Smooth muscle cell (in vitro differentiated cells): ENCODE measurements around the gene EFCAB10. TPM values are rescaled to one million over a fixed set of nuclear protein-coding genes. Genes with fewer than 3 reads are reported as not detected.

Experiments used
- DNase-seq: peaks from one replicate; lab custom pipeline; 2025; ENCODE audit not compliant: unreplicated experiment; lab: John Stamatoyannopoulos, UW
- H2AFZ ChIP-seq: fragments of 200-600 bp; sonication (generic); 2 replicates; pipeline ENCODE4 v1.6.0; 2016; ENCODE audit warnings: antibody characterized with exemption, low read depth, mild to moderate bottlenecking
- H3F3A ChIP-seq: fragments of 200-600 bp; sonication (generic); 2 replicates; pipeline ENCODE4 v1.6.0; 2017; ENCODE audit warnings: antibody characterized with exemption, low read depth
- H3K27ac ChIP-seq: fragments of 200-600 bp; sonication (generic); 2 replicates; pipeline ENCODE4 v1.5.1; 2016; ENCODE audit warnings: low read depth, mild to moderate bottlenecking
- H3K27me3 ChIP-seq: fragments of 200-600 bp; sonication (generic); 2 replicates; pipeline ENCODE4 v1.6.1; 2016; ENCODE audit warnings: low read depth, mild to moderate bottlenecking
- H3K36me3 ChIP-seq: fragments of 200-600 bp; sonication (generic); 2 replicates; pipeline ENCODE4 v1.5.1; 2016; ENCODE audit warnings: low read depth
- H3K4me1 ChIP-seq: fragments of 200-600 bp; sonication (generic); 2 replicates; pipeline ENCODE4 v1.5.1; 2016; ENCODE audit warnings: low read depth
- H3K4me2 ChIP-seq: fragments of 200-600 bp; sonication (generic); 2 replicates; pipeline ENCODE4 v1.6.0; 2016; ENCODE audit warnings: mild to moderate bottlenecking
- H3K4me3 ChIP-seq: fragments of 200-600 bp; sonication (generic); 2 replicates; pipeline ENCODE4 v1.5.1; 2016; ENCODE audit warnings: mild to moderate bottlenecking
- H3K79me2 ChIP-seq: fragments of 200-600 bp; sonication (generic); 2 replicates; pipeline ENCODE4 v1.6.0; 2016; ENCODE audit warnings: low read depth, mild to moderate bottlenecking
- H3K9ac ChIP-seq: fragments of 200-600 bp; sonication (generic); 2 replicates; pipeline ENCODE4 v1.6.0; 2016; ENCODE audit warnings: low read depth
- H3K9me3 ChIP-seq: fragments of 200-600 bp; sonication (generic); replicated peaks from 2 replicates; pipeline ENCODE4 v1.5.1; 2016; ENCODE audit warnings: low read depth
- H4K20me1 ChIP-seq: fragments of 200-600 bp; sonication (generic); 2 replicates; pipeline ENCODE4 v1.6.0; 2016; ENCODE audit warnings: low read depth
- WGBS: methylation state at CpG from one replicate; pipeline ENCODE4 v1.1.7; 2016; ENCODE audit warnings: low lambda C conversion rate; 5-methylcytosine and 5-hydroxymethylcytosine counted together
- polyA plus RNA-seq: library from polyadenylated mRNA; unstranded; fragments of >200 nt; fragmentation: Nextera tagmentation; extraction: Ambion mirVana; gene quantifications from 2 replicates; pipeline ENCODE4 v1.2.1, GENCODE V29; 2016
- total RNA-seq: library from RNA; depleted of rRNA; stranded (reverse); fragments of >200 nt; gene quantifications from 2 replicates; pipeline ENCODE4 v1.2.3, GENCODE V29; 2014
- TF ChIP-seq, protein P1 (sequence below): fragments of 200-600 bp; sonication (generic); IDR thresholded peaks from 2 replicates; pipeline ENCODE4 v1.5.1; 2017; ENCODE audit warnings: borderline replicate concordance, mild to moderate bottlenecking, antibody characterized with exemption; ENCODE audit not compliant: insufficient read depth, poor library complexity, severe bottlenecking

Gene EFCAB10
- total and polyA plus RNA-seq, 2 experiments from 2014 or later, result 0.56 to 1.2 TPM

DNA sequence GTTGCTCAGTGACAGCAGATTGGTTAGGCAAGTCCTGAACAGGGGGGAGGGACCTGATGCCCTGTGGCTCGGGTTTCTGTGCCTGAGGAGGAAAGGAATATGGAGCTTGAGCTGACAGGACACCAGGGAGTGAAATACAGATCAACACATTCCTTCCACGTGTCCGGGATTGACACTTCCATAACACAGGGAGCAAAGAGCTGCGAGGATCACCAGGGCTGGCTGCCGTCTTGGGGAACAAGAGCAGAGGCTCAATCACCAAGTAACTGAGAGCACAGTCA, 36.7 kb upstream of the EFCAB10 start:
- Histone ChIP-seq H2AFZ (no peak overlapping the region), H3K4me1 (no peaks in the 10 kb centered on the region), H3K36me3 (no peaks in the 10 kb centered on the region), H3K9ac (no peak overlapping the region), H3K27me3 (no peaks in the 10 kb centered on the region), H3F3A (no peaks in the 10 kb centered on the region), H4K20me1 (no peaks in the 10 kb centered on the region), H3K79me2 (no peaks in the 10 kb centered on the region), H3K9me3 (no peaks in the 10 kb centered on the region), H3K4me2 (no peak overlapping the region), H3K4me3 (no peak overlapping the region), H3K27ac (no peak overlapping the region)
- TF ChIP-seq, protein P1, sequence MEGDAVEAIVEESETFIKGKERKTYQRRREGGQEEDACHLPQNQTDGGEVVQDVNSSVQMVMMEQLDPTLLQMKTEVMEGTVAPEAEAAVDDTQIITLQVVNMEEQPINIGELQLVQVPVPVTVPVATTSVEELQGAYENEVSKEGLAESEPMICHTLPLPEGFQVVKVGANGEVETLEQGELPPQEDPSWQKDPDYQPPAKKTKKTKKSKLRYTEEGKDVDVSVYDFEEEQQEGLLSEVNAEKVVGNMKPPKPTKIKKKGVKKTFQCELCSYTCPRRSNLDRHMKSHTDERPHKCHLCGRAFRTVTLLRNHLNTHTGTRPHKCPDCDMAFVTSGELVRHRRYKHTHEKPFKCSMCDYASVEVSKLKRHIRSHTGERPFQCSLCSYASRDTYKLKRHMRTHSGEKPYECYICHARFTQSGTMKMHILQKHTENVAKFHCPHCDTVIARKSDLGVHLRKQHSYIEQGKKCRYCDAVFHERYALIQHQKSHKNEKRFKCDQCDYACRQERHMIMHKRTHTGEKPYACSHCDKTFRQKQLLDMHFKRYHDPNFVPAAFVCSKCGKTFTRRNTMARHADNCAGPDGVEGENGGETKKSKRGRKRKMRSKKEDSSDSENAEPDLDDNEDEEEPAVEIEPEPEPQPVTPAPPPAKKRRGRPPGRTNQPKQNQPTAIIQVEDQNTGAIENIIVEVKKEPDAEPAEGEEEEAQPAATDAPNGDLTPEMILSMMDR, result no peak
- WGBS, result 78% methylated on average over 5 of the region's 5 CpGs
- no peak for DNase-seq

DNA sequence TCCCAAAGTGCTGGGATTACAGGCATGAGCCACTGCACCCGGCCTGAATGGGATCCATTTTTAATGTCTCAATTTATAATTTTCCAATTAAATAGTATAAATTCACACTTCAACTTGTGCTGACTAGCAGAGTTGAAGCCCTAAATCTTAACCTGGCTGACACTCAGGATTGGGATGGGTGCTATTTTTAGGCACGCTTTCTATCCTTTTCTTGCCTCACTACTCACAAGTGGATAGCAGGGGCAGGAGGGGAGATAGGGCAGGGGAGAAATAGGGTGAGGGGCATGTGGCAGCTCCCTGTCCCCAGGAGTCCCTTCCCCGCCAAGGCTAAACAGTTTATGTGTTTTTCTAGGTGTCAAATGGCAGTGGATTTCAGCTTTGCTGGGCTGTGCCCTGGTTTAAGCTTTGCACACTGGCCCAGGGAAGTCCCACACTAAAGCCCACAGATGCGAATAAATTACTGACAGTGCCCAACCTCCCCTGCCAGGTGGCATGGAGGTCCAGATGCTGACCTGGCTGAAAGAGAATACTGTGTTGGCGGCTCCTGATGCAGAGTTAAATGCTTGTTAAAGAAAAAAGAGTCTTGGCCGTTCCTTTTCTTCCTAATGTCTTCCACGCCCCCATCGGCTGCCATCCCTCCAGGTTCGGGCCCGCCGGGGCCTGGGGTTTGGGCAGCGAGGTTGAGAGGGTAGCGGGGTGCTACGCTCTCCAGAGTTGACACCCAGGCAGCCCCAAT, 36.2 kb upstream of the EFCAB10 start:
- WGBS, result 98% methylated on average over 14 of the region's 14 CpGs
- no peak overlapping the region for H3K4me2 ChIP-seq
- no peaks in the 10 kb centered on the region for H3K79me2 ChIP-seq
- H3K9ac ChIP-seq, result no peak overlapping the region
- no peak overlapping the region for H3K4me3 ChIP-seq
- no peaks in the 10 kb centered on the region for H3K36me3 ChIP-seq
- H4K20me1 ChIP-seq, result no peaks in the 10 kb centered on the region
- no peaks in the 10 kb centered on the region for H3K27me3 ChIP-seq
- no peaks in the 10 kb centered on the region for H3K4me1 ChIP-seq
- TF ChIP-seq, protein P1, result no peak
- no peak for DNase-seq
- no peak overlapping the region for H2AFZ ChIP-seq
- no peaks in the 10 kb centered on the region for H3K9me3 ChIP-seq
- H3K27ac ChIP-seq, result no peak overlapping the region
- no peaks in the 10 kb centered on the region for H3F3A ChIP-seq

GRCh38 chr7:105614341-105614840, 33.1 kb upstream of the EFCAB10 start:
- no peaks in the 10 kb centered on the region for H3K9me3 ChIP-seq
- H3K27ac ChIP-seq, result no peak overlapping the region
- H3K79me2 ChIP-seq, result no peaks in the 10 kb centered on the region
- H3F3A ChIP-seq, result no peaks in the 10 kb centered on the region
- no peaks in the 10 kb centered on the region for H4K20me1 ChIP-seq
- no peaks in the 10 kb centered on the region for H3K36me3 ChIP-seq
- no peak overlapping the region for H2AFZ ChIP-seq
- H3K4me3 ChIP-seq, result no peak overlapping the region
- H3K4me1 ChIP-seq, result no peaks in the 10 kb centered on the region
- H3K9ac ChIP-seq, result no peak overlapping the region
- WGBS, result 94% methylated on average over 20 of the region's 20 CpGs
- TF ChIP-seq, protein P1, result no peak
- no peak overlapping the region for H3K4me2 ChIP-seq
- no peak for DNase-seq
- H3K27me3 ChIP-seq, result no peaks in the 10 kb centered on the region
